Activated naive CD8-positive, alpha-beta T cell treated with anti-CD3 and anti-CD28 coated beads for 36 hours (primary cell): ENCODE data around the gene GFRA4. TPM values are rescaled to one million over a fixed set of nuclear protein-coding genes. Genes with fewer than 3 reads are reported as not detected.

Experiments
- DNase-seq: peaks from one replicate; pipeline ENCODE4 v3.0.0; 2021
- H3K27ac Mint-ChIP-seq: one replicate; pipeline ENCODE4 v1.8.0; 2022; ENCODE audit warnings: mild to moderate bottlenecking, moderate library complexity, mixed read lengths
- H3K27me3 Mint-ChIP-seq: one replicate; pipeline ENCODE4 v1.8.0; 2022; ENCODE audit warnings: mild to moderate bottlenecking, mixed read lengths
- H3K36me3 Mint-ChIP-seq: one replicate; pipeline ENCODE4 v1.8.0; 2021; ENCODE audit warnings: mild to moderate bottlenecking, mixed read lengths
- H3K4me1 Mint-ChIP-seq: one replicate; pipeline ENCODE4 v1.8.0; 2021; ENCODE audit warnings: mixed read lengths
- H3K4me3 Mint-ChIP-seq: one replicate; pipeline ENCODE4 v1.8.0; 2022; ENCODE audit warnings: mild to moderate bottlenecking, moderate library complexity, mixed read lengths
- H3K9me3 Mint-ChIP-seq: one replicate; pipeline ENCODE4 v1.8.0; 2022; ENCODE audit warnings: mixed read lengths
- total RNA-seq, 2 experiments: library from RNA; stranded (reverse); gene quantifications; one replicate each; pipeline ENCODE4 v1.2.3, GENCODE V29; 2021

GFRA4 gene
- total RNA-seq, 2 experiments from 2014 or later, result not detected

- no peaks in the 10 kb centered on the region for H3K9me3 Mint-ChIP-seq
- peaks cover 20% of the 10 kb centered on the region for H3K27me3 Mint-ChIP-seq
- H3K4me3 Mint-ChIP-seq, result no peak overlapping the region
- no peak for DNase-seq
- peaks cover 5% of the 10 kb centered on the region for H3K4me1 Mint-ChIP-seq
- H3K36me3 Mint-ChIP-seq, result peaks cover 11% of the 10 kb centered on the region
- no peak overlapping the region for H3K27ac Mint-ChIP-seq
Measured at GRCh38 chr20:3654326-3655130, 8.7 kb downstream of the GFRA4 start.

- no peak overlapping the region for H3K27ac Mint-ChIP-seq
- peaks cover under 1% of the 10 kb centered on the region for H3K4me1 Mint-ChIP-seq
- no peaks in the 10 kb centered on the region for H3K9me3 Mint-ChIP-seq
- no peak for DNase-seq
- H3K27me3 Mint-ChIP-seq, result peaks cover 14% of the 10 kb centered on the region
- peaks cover 11% of the 10 kb centered on the region for H3K36me3 Mint-ChIP-seq
- H3K4me3 Mint-ChIP-seq, result no peak overlapping the region
Measured at GRCh38 chr20:3653921-3654320, 9.3 kb downstream of the GFRA4 start.

GRCh38 chr20:3652676-3653596 lies 10.3 kb downstream of the GFRA4 start:
- Mint-ChIP-seq H3K4me1 (no peaks in the 10 kb centered on the region), H3K27ac (no peak overlapping the region)
- DNase-seq, result no peak

GRCh38 chr20:3652221-3652620 lies 11.0 kb downstream of the GFRA4 start:
- Mint-ChIP-seq H3K27me3 (peaks cover 2% of the 10 kb centered on the region), H3K9me3 (no peaks in the 10 kb centered on the region), H3K4me3 (no peak overlapping the region), H3K4me1 (no peaks in the 10 kb centered on the region), H3K27ac (no peak overlapping the region), H3K36me3 (peaks cover 11% of the 10 kb centered on the region)
- no peak for DNase-seq

More at GRCh38 chr20:3652676-3653596, 10.3 kb downstream of the GFRA4 start:
- H3K36me3 Mint-ChIP-seq, result peaks cover 11% of the 10 kb centered on the region
- H3K9me3 Mint-ChIP-seq, result no peaks in the 10 kb centered on the region
- H3K27me3 Mint-ChIP-seq, result peaks cover 7% of the 10 kb centered on the region
- H3K4me3 Mint-ChIP-seq, result no peak overlapping the region

- Mint-ChIP-seq H3K4me1 (no peaks in the 10 kb centered on the region), H3K27ac (no peak overlapping the region), H3K9me3 (no peaks in the 10 kb centered on the region), H3K27me3 (no peaks in the 10 kb centered on the region), H3K4me3 (no peak overlapping the region), H3K36me3 (peaks cover 11% of the 10 kb centered on the region)
- no peak for DNase-seq
Measured at GRCh38 chr20:3651204-3651962, 11.8 kb downstream of the GFRA4 start.

GRCh38 chr20:3648951-3649350 lies 14.2 kb downstream of the GFRA4 start:
- Mint-ChIP-seq H3K4me3 (no peak overlapping the region), H3K27me3 (no peaks in the 10 kb centered on the region), H3K9me3 (no peaks in the 10 kb centered on the region), H3K27ac (no peak overlapping the region), H3K36me3 (peaks cover 13% of the 10 kb centered on the region), H3K4me1 (no peaks in the 10 kb centered on the region)
- DNase-seq, result no peak

GRCh38 chr20:3647473-3647872 lies 15.7 kb downstream of the GFRA4 start:
- Mint-ChIP-seq H3K27ac (no peak overlapping the region), H3K9me3 (no peaks in the 10 kb centered on the region), H3K4me3 (no peak overlapping the region), H3K27me3 (no peaks in the 10 kb centered on the region), H3K4me1 (no peaks in the 10 kb centered on the region), H3K36me3 (peaks cover 11% of the 10 kb centered on the region)
- no peak for DNase-seq

- Mint-ChIP-seq H3K4me3 (no peak overlapping the region), H3K4me1 (no peaks in the 10 kb centered on the region), H3K36me3 (peaks cover 12% of the 10 kb centered on the region)
Measured at GRCh38 chr20:3646651-3647050, 16.5 kb downstream of the GFRA4 start.

GRCh38 chr20:3646067-3646440 lies 17.1 kb downstream of the GFRA4 start:
- no peaks in the 10 kb centered on the region for H3K27me3 Mint-ChIP-seq
- no peaks in the 10 kb centered on the region for H3K4me1 Mint-ChIP-seq
- no peaks in the 10 kb centered on the region for H3K9me3 Mint-ChIP-seq
- H3K36me3 Mint-ChIP-seq, result peaks cover 9% of the 10 kb centered on the region
- H3K4me3 Mint-ChIP-seq, result no peak overlapping the region
- no peak for DNase-seq
- H3K27ac Mint-ChIP-seq, result no peak overlapping the region

More at GRCh38 chr20:3646651-3647050, 16.5 kb downstream of the GFRA4 start:
- no peak overlapping the region for H3K27ac Mint-ChIP-seq
- H3K27me3 Mint-ChIP-seq, result no peaks in the 10 kb centered on the region
- no peaks in the 10 kb centered on the region for H3K9me3 Mint-ChIP-seq
- DNase-seq, result no peak

- peaks cover 11% of the 10 kb centered on the region for H3K36me3 Mint-ChIP-seq
- no peak overlapping the region for H3K27ac Mint-ChIP-seq
- H3K27me3 Mint-ChIP-seq, result no peaks in the 10 kb centered on the region
- no peaks in the 10 kb centered on the region for H3K4me1 Mint-ChIP-seq
- DNase-seq, result no peak
- H3K4me3 Mint-ChIP-seq, result no peak overlapping the region
- no peaks in the 10 kb centered on the region for H3K9me3 Mint-ChIP-seq
Measured at GRCh38 chr20:3645309-3646066, 17.7 kb downstream of the GFRA4 start.

GRCh38 chr20:3640259-3640658 lies 22.9 kb downstream of the GFRA4 start:
- H3K9me3 Mint-ChIP-seq, result no peaks in the 10 kb centered on the region
- DNase-seq, result no peak
- no peaks in the 10 kb centered on the region for H3K27me3 Mint-ChIP-seq
- no peaks in the 10 kb centered on the region for H3K4me1 Mint-ChIP-seq
- no peak overlapping the region for H3K27ac Mint-ChIP-seq
- H3K36me3 Mint-ChIP-seq, result peaks cover 24% of the 10 kb centered on the region
- H3K4me3 Mint-ChIP-seq, result no peak overlapping the region

- no peaks in the 10 kb centered on the region for H3K9me3 Mint-ChIP-seq
- DNase-seq, result no peak
- no peak overlapping the region for H3K4me3 Mint-ChIP-seq
- peaks cover 12% of the 10 kb centered on the region for H3K36me3 Mint-ChIP-seq
- no peak overlapping the region for H3K27ac Mint-ChIP-seq
- no peaks in the 10 kb centered on the region for H3K27me3 Mint-ChIP-seq
- no peaks in the 10 kb centered on the region for H3K4me1 Mint-ChIP-seq
Measured at GRCh38 chr20:3635346-3635745, 27.9 kb downstream of the GFRA4 start.

GRCh38 chr20:3633913-3634478 lies 29.2 kb downstream of the GFRA4 start:
- Mint-ChIP-seq H3K4me3 (no peak overlapping the region), H3K27me3 (no peaks in the 10 kb centered on the region), H3K4me1 (peaks cover 4% of the 10 kb centered on the region), H3K36me3 (peaks cover 5% of the 10 kb centered on the region), H3K9me3 (no peaks in the 10 kb centered on the region), H3K27ac (no peak overlapping the region)
- DNase-seq, result no peak
